GM04504 (cell line): ENCODE results near the gene CD9.
"Not testable (repeated sequence)": the region's sequence is repeated elsewhere in the genome, so short reads cannot be mapped to it uniquely, and the experiment has no call there.

ENCODE experiments used
- DNase-seq: peaks from one replicate; pipeline ENCODE4 v3.0.0-alpha.2; 2012; ENCODE audit warnings: low read depth

The CD9 gene

DNA sequence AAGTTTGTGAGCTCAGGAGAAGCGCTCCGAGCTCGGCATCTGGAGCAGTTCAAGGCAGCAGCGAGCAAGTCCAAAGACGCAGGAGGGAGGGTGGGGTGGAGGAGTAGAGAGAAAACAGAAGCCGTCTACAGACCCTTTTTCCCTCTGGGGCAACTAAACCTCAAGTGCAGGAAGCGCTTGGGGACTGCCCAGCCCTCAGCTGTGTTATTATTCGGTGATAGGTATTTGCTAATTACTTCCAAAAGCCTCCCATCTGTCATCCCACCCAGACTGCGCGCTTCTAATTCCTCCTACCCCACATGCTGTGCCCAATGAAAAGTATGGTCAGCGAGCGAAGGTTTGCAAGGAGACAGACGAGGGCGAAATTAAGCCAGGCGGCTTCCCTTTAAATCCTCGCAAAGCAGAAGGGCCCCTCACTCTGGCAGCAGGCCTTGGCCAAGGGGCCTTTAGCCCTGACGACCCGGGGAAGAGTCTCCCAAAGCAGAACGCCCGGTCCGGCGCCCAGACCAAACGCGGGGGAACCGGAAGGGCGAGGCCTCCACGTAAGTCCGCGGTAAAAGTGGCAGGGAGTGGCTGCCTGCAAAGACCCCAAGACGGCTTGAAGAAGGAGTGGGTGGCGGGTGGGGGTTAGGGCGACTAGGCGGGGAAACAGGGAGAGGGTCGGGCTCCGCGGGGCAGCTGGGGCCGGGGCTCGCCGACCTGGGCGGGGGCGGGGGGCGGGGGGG is 507 bp upstream of the CD9 start:
- DNase-seq: no peak

DNA sequence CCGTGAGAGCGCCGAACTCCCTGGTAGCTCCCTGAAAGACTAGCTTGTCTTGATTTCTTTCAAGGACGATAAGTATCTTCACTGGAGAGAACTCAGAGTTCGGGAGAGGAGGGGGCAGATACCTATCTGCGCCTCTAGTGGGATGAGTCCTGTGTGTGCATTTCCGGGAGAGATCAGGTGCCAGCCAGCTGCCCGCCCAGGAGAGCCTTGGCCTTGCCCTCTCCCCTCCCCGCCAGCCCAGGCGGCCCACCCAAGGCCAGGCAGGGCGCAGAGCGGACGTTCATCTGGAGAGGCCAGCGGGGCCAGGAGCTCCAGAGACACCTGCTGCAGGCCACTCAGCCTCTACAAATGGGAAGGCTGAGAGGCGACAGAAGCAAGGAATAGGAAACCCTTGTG is 1.0 kb downstream of the CD9 start:
- no peak for DNase-seq

DNA sequence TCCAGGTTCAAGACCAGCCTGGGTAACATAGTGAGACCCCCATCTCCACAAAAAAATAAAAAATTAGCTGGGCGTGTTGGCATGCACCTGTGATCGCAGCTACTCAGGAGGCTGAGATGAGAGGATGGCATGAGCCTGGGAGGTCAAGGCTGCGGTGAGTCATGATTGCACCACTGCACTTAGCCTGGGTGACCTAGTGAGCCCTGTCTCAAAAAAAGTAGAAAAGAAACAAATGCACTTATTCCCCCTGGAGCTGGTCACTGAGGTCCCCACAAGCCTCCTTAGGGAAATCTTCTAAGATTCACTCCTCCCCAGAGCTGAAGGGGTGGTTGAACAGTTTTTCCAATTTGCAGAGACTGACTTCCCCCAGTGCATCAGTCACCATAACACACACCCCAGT is 1.6 kb downstream of the CD9 start:
- no peak for DNase-seq

DNA sequence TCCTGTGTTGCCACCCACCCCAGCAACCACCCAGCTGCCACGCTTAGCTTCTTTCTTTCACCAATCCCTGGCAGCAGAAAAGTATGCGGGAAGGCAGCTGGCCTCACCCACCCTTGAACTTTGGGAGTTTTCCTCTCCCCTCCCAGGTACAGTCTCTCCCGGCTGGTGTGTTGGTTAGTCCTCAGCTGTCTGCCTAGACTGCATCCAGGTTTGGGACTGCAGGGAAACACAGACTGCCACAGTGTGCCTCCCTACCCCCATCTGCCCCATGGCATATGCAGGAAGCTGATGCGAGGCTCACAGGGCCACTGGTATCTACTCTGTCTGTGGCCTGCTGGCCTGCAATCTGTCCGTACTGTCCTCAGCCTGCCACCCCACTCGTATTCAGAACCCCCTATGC is 2.1 kb downstream of the CD9 start:
- no peak for DNase-seq

DNA sequence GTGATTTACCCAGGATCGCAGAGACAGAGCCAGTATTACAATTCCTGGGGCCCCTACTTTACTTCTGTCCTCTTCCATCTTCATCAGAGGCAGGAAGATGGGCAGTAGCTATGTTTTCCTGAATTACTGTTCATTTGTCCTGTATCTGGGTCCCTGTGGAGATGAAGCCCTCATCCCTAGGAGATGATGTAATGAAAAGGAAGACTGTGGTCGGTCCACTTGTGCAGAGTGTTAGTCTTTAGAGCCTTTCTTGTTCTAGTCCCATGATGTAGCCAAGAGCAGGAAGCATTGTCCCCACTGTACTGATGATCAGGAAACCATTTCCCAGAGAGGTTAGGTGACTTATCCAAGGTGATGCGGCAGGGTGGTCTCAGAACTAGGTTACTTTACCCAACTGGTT is 2.6 kb downstream of the CD9 start:
- no peak for DNase-seq

DNA sequence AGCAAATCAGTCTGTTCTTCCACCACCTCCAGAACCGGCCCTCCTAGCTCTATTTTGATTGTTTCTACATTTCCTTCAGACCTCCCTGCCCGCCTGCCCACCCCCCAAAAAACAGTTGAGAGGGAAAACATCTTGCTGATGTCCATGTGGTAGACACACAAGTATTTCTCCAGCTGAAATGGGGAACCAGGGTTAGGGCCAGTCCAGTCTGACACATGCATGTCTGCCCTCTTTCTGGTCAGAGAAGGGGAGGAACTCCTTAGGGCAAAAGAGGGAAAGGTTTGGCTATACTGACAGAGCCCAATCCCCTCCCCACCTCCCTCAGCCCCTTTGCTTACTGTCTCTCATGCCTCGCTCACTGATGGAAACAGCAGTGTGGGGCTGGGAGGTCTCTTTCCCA is 3.4 kb downstream of the CD9 start:
- DNase-seq: no peak

DNA sequence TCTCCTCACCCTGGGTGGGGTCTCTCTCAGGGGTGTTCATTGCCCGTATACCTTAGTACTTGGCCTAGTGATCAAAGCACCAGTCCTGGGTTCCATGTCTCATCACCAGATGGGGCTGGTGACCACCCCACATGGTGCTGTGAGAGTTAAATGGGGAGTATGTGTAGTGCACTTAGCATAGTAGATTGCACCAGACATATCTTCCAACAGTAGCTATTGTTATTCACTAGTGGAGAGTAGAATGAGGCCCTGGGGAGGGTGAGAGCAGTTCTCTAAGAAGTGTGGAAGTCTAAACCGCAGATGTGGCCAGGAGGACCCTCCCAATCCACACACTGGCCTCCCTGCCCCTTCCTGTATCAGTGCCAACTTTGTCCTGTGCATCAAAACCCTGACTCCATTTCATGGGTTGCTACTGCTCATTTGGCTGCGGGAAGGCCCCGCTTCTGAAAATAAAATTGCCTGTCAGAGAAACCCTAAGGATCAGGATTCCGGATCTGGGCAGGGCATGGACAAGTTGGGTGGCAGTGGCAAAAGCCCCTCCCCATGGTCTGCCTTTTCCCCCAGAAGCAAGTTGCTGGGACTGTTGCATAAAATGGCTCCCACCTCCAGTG is 4.4 kb downstream of the CD9 start:
- DNase-seq: no peak

DNA sequence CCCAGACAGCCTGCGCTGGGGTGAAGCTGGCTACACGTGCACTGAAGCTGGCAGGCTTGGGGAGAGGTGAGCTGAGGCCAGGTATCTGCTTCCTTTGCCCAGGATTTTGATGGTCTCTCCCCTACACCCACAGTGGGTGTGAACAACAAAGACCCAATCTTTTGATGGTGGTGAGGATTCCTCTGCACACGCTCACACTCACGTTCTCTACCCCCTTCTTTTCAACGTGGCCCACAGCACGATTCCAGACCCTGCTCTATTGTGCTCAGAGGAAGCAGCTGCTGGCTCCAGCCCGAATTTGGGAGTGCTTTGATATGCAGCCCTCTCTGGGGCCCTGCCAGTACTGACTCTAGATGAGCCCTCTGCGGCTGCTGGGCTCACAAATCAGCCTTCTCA is 4.9 kb downstream of the CD9 start:
- DNase-seq: no peak

DNA sequence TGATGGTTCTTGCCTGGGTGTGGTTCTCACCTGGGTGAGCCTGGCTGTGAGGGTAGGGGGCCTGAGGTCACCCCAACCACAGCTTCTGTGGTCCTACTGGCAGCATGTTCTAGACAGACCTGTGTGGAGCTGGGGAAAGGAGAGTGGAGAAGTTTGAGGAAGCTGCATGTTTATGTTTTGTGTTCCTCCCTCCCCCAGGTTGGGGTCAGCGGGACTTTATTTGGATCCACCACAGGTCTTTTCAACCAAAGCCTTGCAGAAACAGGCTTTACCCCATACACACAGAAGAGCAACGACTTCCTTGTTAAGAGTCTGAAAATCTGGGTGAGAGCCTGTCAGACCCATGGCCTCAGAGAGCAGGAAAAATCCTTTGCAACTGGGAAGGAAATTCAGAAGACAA is 5.6 kb downstream of the CD9 start:
- no peak for DNase-seq

DNA sequence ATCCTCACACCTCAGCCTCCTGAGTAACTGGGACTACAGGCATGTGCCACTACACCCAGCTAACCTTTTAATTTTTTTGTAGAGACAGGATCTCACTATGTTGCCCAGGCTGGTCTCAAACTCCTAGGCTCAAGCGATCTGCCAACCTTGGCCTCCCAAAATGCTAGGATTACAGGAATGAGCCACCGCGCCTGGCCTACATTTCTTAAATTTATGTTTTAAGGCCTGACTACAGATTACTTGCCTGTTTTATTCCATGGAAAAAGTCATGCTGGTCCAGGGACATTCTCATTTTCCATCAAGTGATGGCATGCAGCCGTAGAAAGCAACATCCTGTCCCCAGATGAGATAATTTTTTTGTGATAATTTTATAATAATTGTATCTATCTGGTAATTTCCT is 6.1 kb downstream of the CD9 start:
- DNase-seq: no peak

DNA sequence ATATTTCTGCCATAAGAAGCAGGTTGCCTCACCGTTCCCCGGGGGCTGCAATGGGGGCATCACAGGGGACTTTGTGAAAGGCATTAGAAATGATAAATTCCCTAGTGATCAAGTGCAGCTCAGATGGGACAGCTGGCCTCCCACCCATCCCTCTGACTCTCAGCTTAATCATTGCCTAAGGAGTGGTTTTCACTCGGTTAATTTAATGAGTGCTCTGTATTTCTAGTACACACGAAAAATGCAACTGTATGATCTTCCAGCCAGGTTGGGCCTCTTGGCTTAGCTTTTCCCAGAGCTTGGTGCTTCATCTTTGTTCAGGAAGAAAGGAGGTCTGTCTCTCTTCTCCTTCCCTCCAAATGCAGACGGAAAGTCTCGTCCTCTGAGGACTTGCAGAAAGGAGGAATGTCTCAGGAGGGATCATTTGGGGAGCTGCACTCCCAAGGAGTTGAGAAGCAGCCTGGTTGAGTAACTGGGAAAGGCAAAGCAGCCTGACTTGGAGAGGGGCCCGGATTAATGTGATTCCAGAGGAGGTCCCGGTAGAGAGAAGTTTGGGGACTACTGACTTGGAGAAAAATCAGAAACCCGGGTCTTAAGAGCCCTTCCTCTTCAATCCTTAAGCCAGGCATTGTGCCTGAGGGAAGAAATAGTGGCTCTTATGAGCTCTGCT is 7.2 kb downstream of the CD9 start:
- DNase-seq: no peak

DNA sequence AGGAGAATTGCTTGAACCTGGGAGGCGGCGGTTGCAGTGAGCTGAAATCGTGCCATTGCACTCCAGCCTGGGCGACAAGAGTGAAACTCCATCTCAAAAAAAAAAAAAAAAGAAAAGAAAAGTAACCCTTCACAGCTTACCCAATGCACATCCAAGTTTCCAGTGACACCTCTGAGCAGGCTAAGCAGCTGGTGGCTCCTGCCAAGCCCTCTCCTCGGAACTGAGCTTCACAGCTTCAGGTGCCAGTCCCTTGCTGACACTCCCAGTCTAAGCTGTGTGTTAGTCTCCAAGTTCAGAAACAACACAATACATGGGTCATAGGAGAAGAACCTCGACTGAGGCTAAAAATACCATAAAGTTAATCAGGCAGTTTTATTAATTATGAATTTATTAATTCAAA is 7.9 kb downstream of the CD9 start:
- no peak for DNase-seq

DNA sequence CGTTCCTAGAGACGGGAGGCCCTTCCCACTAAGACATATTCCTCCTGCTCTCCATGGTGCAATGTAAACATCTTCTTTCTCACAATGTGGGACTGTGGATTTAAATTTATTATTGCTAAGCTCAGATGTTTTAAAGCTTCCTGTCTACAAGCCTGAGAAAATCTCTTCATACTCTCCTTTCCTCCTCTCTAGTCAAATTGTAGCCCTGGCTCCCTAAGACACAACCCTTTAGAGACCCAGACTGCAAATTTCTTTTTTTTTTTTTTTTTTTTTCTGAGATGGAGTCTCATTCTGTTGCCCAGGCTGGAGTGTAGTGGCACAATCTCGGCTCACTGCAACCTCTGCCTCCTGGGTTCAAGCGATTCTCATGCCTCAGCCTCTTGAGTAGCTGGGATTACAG is 9.2 kb downstream of the CD9 start:
- not testable (repeated sequence) for DNase-seq

DNA sequence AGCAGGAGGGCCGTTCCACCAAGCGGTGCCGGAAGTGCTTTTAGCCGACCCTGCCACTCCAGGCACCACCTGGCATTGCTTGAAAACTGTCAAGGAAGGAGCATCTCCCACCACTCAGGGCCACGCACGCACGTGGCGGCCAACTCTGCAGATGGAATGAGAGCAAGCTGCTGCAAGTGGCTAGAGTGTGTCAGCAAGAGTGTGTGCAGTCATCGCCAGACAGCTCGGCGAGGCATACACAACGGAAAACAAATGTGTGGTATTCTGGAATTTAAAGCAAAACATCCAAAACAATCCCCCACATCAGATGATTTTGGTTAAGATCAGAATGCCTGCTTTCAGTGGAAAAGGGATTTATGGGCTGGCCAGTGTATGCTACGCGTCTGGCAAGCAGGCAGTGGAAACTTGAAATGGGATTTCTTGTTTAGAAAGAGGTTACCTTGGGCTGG is 11.2 kb downstream of the CD9 start:
- peak; percentile 83 for DNase-seq

DNA sequence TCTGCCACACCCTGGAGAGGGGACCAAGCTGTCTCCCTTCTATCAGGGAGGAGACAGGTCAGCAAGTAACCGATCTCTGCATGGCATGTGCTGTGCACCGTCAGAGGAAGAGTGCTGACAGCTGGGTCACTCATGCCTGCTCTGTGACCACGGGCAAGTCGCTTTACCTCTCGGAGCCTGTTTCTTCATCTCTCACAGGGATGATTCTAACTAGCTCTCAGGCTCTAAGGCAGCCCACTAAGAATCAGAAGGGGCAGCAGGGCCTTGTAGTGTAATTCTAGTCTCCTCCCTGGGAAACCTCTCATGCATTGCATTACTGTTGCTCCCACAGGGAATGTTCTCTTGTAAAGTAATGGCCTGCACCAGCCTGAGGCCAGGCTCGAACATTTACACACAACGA is 11.9 kb downstream of the CD9 start:
- DNase-seq: no peak

DNA sequence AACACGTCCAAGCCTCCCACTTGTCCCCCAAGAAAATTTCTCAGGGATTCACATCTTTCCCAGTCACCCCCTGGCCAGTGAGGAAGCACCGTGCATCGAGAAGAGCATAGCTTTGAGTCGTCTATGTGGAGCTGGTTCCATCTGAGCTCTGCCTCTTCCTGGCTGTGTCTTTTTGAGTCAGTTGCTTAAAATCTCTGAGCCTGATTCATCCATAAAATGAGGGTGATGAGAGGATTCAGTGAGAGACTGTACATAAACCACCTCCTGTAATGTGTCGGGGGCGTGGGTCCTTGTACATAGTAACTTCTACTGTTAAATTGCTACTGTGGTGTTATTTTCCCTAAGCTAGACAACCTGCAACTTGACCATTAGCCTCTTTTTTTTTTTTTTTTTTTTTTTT is 13.8 kb downstream of the CD9 start:
- DNase-seq: no peak

DNA sequence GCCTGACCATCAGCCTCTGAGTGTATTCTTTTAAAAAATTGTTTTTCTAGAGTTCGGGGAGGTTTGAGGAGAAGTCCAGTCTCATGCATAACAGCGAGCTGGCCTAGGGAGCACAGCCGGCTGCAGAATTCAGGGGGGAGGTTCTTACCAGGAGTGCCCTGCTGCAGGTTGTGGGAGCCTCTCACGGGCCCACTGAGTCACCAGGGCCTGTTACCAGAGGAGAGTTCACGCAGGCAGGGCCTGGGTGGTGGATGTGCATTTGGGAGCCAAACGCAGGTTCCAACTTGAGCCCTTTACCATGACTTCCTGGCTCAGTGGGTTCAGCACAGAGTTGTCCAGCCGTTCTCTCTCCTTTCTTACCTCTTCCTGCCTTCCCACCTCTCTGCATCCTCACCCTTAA is 14.4 kb downstream of the CD9 start:
- no peak for DNase-seq

DNA sequence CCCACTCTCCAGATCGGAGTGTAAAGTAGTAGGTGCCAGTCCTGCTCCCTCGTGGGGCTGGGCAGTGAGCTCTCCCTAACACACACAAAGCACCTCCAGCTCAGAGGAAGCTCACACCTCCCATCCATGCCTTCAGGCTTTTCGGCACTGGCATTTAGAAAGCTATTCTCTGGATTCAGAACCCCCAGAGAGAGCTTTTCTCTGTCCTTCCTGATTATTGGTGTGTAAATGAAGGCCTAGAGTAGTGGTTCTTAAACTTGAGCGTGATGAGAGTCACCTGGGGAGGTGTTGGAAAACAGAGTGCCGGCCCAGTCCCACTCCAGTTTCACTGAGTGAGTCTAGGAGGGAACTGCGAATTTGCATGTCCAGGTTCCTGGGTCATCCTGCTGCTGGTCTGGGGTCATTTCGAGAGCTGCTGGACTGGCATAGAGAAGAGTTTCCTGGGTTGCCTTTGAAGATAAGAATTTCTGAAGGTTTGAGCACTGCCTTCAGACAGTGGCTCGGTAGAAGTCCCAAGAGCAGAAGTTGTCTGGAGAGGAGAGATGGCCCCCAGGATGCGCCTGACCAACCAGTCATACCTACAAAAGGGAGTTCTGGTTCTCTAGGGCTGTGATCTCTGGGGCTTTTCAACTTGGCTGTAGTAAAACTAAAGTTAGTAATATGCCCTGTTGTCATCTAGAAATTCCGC is 15.1 kb downstream of the CD9 start:
- DNase-seq: no peak

DNA sequence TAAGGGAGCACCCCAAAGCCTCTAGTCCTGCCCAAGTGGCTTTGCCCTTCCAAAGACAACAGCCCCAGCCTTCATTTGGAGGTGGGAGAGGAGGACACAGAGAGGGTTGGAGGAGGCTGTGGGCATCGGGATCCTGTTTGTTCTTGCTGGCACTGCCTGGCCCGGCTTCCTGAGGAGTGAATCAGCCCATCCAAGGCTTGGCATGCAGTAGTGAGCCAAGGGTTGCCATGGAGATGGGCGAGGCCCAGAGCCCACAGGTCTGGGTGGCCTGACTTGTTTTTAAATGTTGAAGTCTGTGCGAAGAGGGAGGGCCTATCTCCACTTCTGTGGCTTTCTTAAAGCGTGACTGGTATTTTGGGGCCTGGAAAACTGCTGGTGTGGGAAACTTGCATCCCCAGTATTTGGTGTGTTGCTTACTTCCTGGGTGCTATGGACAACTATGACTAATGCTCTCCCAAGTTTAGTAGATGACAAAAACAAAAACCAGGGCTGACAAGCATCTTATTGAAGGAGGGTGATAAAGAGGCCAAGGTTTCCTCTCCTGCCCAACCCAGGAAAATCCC is 15.8 kb downstream of the CD9 start:
- DNase-seq: peak; percentile 77

DNA sequence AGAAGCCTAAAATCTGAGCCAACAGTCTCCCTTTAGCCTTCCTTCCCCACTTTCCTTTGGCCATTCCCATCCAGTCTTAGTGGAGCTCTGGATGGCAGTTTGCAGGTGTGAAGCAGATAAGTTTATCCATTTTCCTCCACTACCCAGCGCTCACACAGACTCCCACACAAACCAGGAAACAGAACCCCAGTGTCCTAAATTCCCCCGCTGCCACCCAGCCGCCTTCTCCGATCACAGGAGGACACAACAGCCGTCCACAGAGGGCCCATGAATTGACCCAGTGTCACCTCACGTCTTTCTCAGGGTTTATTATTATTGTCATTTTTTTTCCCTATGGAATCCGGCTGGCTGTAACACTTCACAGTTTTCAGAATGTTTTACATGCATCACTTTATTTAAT is 16.4 kb downstream of the CD9 start:
- no peak for DNase-seq

DNA sequence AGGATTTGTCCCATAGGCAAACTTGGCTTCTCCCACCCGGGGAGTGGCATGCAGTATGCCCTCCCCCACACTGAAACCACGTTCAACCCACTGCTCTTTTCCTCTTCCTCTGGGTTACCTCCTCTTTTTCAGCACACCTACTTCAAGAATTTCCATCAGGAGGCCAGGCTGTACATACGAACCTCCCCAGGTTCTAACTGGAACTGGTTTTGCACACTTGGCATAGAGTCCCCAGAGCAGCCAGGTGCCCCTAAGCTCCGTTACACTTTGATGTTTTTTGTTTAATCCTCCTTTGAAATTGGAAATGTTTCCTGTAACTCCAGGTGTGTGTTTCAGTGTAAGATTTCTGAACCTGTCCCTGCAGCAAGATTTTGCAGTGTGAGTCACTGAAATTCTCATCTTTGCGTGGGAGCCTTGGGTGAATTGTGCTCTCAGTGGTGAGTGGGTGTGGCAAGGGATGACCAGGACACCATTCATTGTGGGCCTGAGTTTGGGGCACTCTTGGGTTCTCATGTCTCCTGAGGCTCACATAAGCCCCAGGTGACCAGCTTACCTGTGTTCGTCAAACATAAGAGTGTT is 18.2 kb downstream of the CD9 start:
- DNase-seq: no peak

DNA sequence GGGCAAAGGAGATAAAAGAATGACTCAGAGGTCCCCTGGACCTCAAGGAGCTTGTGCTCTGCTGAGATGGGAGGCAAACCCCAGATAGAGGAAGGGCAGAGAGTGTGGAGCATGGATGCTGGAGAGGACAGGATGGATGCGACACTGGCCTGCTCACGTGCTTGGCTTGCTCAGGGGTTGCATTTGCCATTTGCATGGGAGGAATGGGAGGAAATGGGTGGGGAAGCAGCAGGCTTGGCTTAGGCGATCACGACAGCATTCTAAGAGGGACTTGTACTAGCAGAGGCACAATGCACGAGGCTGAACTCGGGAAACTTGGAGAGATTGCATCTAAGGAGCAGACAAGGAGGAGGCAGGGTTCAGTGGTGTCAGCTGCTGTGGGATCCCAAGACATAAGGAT is 19.8 kb downstream of the CD9 start:
- no peak for DNase-seq
